Limb (tissue), 2 donors: ENCODE results near the gene TAF9B.
"Not testable (repeated sequence)": the region's sequence is repeated elsewhere in the genome, so short reads cannot be mapped to it uniquely, and the experiment has no call there.

Experiments
- DNase-seq, 2 donors: peaks; one replicate each; pipeline ENCODE4 v3.0.0-alpha.2; 2016; ENCODE audit errors: extremely low spot score in 2 of 2

TAF9B gene

GRCh38 chrX:78116766-78117165, 22.7 kb downstream of the TAF9B start:
- no peak for DNase-seq

DNA sequence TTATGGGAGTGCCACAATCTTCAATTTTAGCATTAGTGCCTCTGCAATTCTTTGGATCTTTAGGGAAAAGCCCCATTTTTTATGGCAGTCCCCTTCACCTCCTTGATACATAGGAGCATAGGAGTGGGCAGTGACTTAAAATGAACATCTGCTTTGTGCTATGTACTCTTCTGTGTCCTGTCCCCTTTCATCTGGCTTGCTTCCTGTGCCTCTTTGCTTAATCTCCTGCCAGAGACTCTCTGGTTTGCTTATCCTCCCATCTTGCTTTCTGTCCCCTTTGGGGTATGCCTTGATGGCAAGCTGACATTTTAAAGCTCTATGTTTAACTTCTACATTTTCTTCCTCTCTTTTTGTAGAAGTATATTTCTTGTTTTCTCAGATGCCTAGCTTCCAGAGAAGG, 23.1 kb downstream of the TAF9B start:
- DNase-seq = no peak

GRCh38 chrX:78111140-78111931, 28.1 kb downstream of the TAF9B start:
- DNase-seq = no peak

DNA sequence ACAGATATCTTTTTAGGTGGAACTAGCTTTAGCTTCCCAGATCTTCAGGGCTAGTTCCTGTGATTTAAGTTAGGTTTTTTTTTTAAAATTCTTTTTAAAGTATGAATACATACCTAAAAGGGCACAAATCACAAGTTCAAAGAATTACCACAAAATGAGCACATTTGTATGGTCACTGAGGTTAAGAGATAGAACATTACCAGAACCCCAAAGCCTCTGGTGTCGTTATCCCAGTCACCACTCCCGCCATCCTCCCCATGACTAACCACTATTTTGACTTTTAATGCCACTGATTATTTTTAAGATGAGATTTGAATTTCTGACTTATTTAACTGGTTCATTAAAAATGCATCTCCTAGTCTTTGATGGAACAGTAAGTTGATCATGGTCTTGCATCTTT, 30.0 kb downstream of the TAF9B start:
- DNase-seq = no peak

DNA sequence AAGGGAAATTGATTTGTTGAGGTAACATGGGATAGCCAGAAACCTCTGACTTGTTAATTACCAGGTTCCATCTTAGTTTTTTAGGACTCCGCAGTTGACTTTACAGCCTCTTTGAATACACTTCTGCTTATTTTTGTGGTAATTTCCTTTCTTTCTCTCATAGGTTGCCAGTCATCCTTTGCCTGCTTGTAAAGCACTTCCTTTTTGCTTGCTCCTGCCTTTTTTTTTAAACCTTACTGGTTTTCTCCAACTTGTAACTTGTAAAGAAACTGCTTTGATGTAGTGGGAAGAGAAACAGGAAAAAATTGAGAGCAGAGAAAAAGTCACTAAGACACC, 32.8 kb downstream of the TAF9B start:
- DNase-seq = no peak

GRCh38 chrX:78105944-78106650, 33.4 kb downstream of the TAF9B start:
- DNase-seq = no peak

DNA sequence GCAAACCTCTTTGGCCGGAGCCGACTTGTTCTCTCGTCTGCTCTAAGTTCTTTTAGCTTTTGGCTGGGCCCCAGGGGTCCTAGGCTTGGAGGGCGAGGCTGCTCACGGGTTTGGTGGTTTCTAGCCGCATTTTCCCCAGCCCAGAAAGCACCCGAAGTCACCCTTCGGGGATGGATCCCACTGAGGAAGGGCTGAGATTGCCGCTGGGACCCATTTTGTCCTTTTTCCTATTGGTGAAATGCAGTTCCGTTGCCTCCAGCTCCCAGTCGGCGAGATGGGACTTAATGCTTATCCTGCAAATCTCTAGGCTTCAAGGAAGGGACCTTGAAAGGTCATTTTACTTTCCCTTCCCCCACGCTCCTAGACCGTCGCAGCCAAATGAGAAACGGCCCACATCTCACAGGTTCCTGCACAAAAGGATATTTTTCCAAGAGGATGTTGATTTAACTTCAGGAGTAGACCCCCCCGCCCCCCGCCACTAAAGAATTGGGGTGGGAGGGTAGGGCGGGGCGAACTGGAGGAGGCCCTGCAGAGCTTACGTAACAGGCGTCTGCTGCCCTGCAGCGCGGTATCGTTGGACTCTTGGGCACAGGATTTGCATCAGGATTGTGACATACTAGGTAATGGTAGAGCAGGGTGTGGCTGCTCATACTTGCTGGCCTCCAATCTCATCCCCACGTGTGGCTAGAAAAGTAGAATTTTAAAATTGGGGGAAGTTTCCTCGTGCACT, 34.8 kb downstream of the TAF9B start:
- peak in 1 of 2 donors; percentile 54 for DNase-seq

DNA sequence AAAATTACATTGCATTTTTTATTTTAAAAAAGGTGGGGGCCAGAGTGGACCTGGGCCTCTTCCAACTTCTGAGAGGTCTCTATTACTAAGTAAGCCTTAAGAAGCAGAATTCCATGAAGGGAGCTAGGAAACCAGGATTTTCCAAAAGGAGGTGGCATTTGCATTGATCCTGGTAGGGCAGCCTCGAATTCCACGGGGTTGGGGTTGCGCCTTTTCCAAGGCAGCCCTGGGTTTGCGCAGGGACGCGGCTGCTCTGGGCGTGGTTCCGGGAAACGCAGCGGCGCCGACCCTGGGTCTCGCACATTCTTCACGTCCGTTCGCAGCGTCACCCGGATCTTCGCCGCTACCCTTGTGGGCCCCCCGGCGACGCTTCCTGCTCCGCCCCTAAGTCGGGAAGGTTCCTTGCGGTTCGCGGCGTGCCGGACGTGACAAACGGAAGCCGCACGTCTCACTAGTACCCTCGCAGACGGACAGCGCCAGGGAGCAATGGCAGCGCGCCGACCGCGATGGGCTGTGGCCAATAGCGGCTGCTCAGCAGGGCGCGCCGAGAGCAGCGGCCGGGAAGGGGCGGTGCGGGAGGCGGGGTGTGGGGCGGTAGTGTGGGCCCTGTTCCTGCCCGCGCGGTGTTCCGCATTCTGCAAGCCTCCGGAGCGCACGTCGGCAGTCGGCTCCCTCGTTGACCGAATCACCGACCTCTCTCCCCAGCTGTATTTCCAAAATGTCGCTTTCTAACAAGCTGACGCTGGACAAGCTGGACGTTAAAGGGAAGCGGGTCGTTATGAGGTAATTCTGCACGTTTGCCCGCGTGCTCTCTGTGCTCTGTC, 35.6 kb downstream of the TAF9B start, which contains the start of gene PGK1:
Gene PGK1 (plus strand): TSS at position 626 of the 824 bp plus-strand sequence. CDS start 93 bp downstream, at position 719.
- DNase-seq = peak; percentile 90 to 95

DNA sequence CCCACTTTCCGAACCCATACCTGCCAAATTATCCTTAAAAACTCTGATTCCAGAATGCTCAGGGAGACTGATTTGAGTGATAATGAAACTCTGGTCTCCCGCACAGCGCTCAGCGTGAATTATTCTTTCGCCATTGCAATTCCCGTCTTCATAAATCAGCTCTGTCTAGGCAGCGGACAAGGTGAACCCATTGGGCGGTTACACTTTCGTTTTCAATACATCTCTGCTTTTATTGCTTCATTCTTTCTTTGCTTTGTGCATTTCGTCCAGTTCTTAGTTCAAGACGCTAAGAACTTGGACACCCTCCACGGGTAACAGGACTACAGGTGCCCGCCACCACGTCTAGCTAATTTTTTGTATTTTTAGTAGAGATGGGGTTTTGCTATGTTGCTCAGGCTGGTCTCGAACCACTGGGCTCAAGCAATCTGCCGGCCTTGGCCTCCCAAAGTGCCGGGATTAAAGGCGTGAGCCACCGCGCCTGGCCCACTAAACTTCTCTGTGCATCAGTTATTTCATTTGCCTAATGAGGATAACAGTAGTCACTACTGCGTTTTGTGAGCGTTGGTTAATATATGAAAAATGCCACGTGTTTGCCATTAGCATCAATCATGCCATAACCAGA, 36.3 kb downstream of the TAF9B start:
- DNase-seq = no peak

GRCh38 chrX:78102091-78102490, 37.4 kb downstream of the TAF9B start:
- DNase-seq = no peak

DNA sequence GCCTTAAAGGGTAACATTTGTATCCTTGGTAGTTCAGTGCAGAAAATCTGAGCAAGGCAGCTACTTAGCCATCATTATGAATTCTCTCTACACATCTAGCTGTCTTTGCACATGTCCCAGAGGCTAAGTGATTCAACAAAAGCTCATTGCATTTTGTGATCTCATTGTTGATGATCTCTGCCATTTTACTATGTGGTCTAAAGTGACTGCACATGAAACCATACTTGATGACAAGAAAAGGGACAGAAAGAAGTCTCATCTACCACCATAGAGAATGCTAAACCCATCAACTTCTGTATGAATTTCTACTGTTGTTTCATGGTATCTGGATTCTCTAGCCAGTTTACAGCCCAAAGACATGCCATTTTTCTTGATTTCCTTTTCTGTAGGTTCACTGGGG, 41.3 kb downstream of the TAF9B start:
- DNase-seq = no peak

DNA sequence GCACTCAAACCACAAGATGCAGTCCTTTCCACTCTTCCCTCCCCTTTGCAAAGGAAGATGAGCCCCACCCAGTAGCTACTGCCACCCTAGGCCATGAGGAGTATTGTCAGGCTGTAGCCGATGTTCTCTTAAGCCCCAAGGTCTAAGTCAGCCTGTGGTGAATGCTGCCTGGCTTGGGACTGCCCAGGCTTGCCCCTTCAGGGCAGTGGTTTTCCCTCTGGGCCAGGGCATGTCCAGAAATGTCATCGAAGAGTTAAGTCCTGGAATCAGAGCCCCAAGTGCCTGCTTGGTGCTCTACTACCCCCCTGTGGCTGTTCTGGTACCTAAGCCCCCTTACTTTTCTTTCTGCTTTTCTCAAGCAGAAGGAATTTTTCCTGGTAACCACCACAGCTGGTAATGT, 47.2 kb downstream of the TAF9B start:
- peak in 1 of 2 donors; percentile 31 for DNase-seq

DNA sequence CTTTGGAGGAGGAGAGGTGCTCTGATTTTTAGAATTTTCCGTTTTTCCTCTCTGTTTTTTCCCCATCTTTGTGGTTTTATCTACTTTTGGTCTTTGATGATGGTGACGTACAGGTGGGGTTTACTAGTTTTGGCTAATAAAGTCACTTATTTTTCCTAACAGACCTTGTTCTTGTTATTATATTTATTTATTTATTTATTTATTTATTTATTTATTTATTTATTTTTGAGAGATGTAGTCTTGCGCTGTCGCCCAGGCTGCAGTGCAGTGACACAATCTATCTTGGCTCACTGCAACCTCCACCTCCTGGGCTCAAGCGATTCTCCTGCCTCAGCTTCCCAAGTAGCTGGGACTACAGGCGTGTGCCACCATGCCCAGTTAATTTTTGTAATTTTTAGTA, 58.0 kb downstream of the TAF9B start:
- not testable (repeated sequence) for DNase-seq
